Activated effector memory CD4-positive, alpha-beta T cell treated with Interleukin-2 at 50 U/mL for 16 hours (primary cell): Measurements from ENCODE around the gene LMNB1.
"Not testable (repeated sequence)": the region's sequence is repeated elsewhere in the genome, so short reads cannot be mapped to it uniquely, and the experiment has no call there.

Experiments
- DNase-seq: peaks from one replicate; pipeline ENCODE4 v3.0.0-alpha.2; 2020

LMNB1 gene

DNA sequence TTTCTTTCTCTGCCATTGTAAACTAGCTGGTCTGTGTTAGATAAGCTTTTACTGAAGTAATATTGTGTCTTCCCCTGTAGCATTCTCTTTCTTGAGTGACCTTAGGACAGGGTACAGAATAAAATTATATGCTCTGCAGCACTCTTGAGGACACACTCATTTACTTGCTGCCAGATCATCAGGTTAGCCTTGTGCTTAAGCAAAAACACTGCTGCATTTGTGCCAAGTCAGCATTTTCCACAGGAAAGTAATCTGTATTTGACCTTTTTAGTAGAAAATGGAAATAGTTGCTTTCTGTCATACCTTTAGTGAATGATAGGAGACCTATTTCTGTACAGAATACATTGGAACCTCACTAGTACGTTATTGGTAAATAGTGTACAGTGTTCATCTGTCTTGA, 54.2 kb downstream of the LMNB1 start:
- no peak for DNase-seq

DNA sequence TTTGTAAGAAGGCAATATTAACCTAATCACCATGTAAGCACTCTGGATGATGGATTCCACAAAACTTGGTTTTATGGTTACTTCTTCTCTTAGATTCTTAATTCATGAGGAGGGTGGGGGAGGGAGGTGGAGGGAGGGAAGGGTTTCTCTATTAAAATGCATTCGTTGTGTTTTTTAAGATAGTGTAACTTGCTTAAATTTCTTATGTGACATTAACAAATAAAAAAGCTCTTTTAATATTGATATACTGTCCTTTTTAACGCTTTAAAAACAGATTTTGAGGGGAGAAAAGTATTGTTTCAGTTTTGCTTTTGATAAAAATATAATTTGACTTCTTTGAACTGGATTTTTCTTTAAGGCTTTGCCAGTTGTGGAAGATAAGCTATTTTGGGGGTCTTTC, 59.8 kb downstream of the LMNB1 start:
- no peak for DNase-seq

DNA sequence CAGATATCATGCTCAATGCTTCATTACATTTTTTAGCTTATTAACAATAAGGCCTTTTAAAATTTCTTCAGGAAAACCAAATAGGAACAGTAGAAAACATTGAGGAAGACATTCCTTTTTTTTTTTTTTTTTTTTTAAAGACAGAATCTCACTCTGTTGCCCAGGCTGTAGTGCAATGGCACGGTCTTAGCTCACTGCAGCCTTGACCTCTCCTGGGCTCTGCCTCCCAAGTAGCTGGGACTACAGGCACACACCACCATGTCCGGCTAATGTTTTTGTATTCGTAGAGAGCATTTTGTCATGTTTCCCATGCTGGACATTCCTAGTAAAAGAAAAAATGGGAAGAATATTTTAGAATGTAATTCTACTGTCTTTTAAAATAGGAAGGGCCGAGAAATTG, 60.3 kb downstream of the LMNB1 start:
- no peak for DNase-seq

DNA sequence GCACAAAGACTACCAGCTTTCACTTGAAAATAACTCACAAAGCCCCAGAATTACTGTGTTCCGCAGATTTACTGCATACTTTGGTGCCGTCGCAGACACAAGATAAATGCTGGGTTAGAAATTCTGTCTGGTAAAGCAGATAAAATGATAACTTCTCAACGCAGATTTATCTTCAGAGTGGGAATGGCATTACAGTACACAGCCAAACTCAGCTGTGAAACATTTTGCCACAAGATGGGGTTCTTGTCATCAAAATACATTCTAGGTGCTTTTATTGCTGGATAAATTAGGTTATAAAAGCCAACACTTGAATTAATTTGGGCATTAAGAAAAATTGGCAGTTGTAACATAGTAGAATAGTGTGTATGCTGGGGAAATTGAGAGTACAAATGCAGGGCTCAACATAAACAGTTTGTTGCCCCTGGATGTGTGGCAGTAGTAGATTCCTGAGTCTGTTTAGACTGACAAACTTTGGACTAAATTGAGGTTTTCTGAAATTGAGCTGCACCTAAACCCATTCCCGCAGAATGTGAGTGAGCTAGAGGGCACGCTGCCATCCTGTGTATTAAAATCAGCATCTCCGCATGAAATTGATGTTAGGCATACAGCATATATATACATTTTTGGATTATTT, 61.1 kb downstream of the LMNB1 start:
- DNase-seq = no peak

DNA sequence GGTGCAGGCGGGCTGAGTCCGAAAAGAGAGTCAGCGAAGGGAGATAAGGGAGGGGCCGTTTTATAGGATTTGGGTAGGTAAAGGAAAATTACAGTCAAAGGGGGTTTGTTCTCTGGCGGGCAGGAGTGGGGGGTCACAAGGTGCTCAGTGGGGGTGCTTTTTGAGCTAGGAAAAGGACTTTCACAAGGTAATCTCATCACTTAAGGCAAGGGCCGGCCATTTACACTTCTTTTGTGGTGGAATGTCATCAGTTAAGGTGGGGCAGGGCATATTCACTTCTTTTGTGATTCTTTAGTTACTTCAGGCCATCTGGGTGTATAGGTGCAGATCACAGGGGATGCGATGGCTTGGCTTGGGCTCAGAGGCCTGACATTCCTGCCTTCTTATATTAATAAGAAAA, 62.5 kb downstream of the LMNB1 start:
- not testable (repeated sequence) for DNase-seq

DNA sequence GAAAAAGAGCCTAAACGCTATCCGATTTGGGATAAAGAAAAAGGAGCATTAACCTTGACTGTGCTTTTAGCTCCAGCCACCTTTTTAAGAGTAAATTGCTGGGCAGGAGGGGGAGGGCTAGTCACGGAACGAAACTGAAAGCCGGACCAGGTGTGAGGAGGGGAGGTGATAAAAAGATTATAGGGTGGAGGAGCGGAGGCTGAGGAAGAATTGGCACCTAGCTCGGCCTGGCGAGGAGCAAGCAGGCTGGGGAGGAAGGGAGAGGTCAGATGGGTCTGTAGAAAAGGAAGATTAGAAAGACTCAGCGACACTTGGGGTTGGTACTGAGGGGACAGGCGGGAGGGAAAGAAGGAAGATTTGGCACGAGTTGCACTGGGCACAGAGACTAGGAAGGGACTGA, 66.4 kb downstream of the LMNB1 start:
- DNase-seq = not testable (repeated sequence)

DNA sequence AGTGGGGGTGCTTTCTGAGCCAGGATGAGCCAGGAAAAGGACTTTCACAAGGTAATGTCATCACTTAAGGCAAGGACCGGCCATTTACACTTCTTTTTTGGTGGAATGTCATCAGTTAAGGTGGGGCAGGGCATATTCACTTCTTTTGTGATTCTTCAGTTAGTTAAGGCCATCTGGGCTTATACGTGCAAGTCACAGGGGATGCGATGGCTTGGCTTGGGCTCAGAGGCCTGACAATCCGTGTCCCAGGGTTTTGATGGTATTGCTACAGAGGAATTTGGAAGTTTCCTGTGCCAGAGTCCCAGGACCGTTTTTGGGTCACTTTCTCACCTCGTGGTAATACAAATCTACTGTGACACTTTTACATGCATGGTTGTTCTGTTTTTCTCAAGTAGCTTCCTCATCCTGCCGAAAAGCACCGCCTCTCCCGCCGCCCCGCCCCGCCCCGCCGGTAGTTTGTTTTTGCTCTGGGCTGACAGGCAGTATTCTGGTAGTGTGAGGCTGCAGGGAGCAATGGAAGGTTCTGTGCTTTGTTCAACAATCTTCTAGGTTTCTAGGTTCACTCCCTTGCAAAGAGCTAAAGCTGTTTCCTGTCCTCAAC, 68.6 kb downstream of the LMNB1 start:
- peak; percentile 63 for DNase-seq

DNA sequence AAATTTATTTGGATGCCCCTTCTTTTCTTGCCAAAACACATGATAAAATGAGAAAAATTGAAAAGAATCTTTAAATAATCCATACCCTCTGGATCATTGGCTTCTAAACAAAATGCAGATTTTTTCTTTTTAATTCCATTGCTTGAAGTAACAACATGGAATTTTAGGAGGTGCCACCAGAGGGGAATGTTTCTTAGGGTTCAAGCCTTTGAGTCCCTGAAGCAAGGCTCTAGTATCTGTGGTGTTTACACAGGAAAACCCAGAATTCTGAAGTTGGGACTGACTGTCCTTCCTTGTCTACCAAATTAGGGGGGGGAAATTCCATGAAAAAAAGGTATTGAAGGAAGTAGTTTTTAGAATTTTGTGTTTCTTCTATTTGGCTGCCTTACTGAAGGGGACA, 69.4 kb downstream of the LMNB1 start:
- no peak for DNase-seq

DNA sequence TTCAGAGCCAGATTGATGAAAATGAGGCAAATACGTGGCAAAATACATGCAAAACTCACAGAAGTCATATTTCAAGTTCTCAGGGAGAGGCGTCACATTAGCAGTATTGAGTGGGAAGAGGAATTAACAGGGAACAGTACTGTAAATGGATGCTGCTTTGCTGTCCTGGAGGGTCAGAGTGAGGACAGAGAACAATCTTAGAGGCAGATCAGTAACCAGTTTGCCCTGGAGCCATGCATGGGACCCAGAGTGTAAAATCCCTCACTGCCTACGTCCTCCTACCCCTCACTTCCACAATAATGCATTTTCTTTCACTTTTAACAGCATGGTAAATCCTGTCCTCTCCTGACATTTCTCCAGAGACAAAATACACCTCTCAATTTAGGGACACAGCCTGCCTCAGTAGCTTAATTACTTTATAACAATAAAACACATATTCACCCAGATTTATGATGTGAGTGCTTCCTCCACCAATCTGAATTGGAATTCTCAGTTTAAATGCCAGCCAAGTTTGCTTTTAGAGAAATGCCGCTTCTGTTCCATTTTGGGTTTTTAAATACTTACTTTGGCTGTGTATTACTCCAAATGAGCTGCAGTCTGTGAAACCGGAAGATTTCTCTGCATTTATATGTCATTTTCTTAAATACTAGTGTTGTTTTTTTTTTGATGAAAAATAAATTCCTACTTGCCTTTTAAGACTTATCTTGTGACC, 70.0 kb downstream of the LMNB1 start:
- DNase-seq = no peak

DNA sequence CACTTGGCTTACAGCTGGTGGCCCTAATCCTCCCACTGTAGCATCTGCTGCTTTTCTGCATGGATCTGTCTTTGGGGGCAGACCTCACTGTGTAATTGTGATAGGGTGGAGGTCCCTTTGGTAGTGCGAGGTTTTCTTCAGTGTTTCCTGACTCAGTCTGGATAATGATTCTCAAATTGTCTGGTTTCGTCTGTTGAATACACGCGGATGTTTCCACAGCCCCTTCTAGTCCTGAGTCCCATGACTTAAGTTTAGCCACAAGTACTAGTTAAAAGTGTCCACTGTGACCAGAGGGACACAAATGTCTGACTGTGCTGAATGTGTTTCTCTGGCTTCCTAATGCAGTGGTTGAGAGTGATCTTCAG, 70.5 kb downstream of the LMNB1 start:
- DNase-seq = no peak

DNA sequence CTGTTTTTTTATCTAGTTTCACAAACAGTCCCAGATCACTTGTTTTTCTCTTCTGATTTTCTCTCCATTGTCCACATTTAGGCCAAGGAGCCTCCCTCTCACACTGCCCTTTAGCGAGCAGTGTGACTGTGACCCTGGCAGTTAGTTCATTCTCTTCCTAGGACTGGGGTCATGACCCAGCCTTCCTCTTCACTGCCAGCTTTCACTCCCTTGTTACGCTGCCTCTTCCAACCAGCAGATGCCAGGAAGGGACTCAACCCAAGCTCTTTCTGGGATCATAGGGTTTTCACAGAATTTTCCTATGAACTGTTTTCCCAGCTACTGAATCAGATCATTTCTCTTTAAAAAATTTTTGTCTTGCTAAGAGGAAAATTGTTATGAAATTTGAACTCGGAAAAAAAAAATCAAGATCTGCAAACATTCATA, 70.9 kb downstream of the LMNB1 start:
- no peak for DNase-seq

DNA sequence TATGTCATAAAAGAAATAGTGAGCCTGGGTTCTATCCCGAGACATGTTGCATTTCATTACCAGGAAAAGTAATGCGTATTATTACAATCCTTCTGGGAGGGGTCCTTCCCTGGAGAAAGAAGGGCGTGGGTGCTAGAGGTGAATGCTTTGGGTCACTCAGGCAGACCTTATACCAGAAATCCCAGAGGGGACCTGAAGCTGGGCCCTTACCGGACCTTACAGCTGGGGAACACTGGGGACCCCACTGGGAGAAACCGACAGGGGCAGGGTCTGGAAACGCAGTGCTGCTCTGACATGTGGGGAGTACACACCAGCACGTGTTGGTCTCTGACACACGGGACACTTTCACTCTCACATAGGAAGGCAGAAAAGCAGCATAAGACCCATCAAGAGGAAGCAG, 71.3 kb downstream of the LMNB1 start:
- no peak for DNase-seq

DNA sequence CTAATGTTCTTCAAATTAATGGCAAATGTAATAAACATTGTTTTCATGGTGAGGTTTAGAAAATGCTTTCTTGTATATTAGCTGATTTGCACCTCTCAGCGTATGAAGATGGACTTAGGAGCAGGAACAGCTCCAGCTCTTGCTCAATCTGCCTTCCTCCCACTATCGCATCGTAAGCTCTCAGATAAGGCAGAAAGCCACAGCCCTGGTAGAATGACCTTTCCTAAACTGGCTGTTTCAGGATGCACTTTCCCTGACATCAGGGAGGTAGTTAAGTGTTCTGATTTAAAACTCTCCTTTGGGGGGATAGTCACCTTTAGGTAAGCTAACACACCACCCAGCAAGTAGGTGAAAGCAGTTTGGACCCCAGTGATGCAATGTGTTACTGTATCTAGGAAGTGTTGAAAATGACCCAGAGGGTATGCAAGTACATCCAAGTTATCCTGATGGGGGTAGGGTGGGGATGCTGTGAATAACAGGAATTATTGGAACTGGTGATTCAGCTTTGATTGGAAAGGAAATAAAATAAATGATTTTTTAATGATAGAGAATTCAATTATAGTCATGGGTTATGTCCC, 72.3 kb downstream of the LMNB1 start:
- DNase-seq = no peak

DNA sequence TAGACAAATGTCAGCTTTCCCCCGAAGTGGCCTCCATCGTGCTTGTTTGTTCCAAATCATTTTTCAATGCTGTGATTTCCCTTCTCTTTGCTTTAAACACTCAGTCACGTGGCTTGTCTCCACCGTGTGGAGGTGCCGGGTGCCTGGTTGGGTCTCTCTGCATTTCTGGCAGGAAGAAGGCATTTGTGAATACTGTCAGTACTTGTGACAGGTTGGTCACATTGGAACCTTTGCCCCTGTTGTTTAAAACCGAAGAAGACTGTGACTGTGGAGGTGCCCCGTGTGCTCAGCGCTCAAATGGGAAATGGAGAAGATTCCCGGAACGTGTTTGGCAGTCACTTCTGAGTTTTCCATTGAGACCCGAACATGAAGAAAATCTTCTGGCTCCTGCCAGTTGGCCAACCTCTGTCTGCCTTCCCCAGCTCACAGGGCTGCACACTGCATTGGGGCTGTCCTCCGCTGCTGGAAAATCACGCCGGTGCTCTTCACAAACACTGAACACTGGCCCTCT, 74.6 kb downstream of the LMNB1 start:
- DNase-seq = no peak

DNA sequence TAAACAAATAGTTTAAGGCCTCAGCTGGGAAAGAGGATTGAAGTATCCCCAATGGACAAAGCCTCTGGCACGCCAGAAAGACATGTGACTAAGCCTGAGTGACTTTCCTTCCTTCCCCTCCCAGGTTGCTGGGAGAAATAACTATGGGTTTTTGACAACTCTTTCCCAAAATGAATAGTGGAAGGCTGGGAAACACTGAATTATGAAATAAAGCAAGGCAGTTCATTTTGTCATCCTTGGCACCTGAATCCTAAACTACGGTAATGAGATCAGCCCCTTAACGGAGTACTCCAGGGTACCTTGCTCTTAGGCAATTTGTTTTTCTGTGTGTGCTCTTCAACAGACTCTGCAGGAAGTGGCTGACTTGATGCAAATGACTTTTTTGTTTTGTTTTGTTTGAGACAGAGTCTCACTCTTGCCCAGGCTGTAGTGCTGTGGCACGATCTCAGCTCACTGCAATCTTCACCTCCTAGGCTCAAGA, 75.2 kb downstream of the LMNB1 start:
- no peak for DNase-seq

DNA sequence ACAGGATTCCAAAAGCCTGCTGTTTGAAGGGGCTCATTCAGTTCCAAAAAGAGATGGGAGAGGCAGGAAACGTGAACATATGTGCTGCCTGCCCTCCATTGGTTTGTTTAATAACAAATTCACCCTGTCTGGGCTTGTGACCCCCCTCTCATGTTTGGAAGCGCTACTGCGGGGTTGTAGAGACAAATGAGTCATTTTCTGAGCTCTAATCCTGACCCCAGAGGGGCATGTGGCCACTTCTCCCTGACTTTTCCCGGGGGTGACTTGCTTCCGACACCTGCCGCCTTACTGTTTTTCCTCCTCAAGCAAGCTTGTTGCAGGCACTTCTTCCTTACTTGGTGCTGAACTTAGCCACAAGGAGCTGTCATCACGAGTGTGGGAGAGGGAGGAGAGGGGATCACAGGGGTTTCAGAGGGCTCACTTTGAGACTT, 75.9 kb downstream of the LMNB1 start:
- no peak for DNase-seq

DNA sequence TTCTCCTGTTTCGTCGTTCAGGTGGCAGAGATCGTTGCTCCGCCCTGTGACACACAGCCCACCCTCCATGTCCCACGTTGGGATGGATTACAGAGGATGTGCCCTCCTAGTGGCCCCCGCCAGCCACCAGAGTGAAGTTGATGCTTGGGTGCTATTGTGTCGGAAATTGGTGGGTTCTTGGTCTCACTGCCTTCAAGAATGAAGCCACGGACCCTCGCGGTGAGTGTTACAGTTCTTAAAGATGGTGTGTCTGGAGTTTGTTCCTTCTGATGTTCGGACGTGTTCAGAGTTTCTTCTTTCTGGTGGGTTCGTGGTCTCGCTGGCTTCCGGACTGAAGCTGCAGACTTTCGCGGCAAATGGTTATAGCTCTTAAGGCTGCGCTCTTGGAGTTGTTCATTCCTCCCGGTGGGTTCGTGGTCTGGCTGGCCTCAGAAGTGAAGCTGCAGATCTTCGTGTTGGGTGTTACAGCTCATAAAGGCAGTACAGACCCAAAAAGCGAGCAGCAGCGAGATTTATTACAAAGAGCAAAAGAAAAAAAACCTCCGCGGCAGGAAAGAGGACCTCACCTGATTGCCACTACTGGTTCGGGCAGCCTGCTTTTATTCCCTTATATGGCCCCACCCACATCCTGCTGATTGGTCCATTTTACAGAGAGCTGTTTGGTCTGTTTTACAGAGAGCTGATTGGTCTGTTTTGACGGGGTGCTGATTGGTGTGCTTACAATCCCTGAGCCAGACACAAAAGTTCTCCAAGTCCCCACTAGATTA, 76.8 kb downstream of the LMNB1 start:
- DNase-seq = not testable (repeated sequence)

DNA sequence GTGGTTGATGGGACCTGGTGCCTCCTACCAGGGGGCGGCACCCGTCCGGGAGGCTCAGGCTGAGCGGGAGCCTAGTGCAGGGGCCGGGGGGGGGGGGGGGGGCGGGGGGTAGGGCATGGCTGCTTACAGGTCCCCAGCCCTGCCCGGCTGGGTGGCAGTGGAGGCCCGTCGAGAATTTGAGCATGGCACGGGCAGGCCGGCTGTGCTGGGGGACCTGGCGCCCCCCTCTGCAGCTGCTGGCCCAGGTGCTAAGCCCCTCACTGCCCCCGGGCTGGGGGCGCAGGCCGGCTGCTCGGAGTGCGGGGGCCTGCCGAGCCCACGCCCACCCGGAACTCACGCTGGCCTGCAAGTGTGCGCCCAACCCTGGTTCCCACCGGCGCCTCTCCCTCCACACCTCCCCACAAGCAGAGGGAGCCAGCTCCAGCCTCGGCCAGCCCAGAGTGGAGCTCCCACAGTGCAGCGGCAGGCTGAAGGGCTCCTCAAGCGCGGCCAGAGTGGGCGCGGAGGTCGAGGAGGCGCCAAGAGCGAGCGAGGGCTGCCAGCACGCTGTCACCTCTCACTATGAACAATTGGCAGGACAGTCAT, 77.7 kb downstream of the LMNB1 start:
- no peak for DNase-seq

DNA sequence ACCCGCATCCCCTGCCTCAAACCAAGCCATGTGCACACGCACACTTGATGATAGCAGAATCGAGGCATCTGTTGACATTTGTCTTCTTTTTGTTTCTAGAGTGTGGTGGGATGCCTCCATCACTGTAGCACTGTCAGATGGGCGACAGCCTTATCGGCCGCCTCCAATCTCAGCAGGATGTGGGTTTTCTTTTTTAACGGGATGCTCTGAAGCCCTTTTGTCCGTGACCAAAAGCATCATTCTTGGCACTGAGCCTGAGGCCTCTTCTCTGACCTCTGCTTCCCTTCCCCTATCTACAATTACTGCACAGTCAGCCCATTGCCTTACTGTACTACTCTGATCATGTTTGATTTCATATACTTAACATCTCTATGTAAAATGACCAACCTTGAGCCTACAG, 78.3 kb downstream of the LMNB1 start:
- DNase-seq = no peak

DNA sequence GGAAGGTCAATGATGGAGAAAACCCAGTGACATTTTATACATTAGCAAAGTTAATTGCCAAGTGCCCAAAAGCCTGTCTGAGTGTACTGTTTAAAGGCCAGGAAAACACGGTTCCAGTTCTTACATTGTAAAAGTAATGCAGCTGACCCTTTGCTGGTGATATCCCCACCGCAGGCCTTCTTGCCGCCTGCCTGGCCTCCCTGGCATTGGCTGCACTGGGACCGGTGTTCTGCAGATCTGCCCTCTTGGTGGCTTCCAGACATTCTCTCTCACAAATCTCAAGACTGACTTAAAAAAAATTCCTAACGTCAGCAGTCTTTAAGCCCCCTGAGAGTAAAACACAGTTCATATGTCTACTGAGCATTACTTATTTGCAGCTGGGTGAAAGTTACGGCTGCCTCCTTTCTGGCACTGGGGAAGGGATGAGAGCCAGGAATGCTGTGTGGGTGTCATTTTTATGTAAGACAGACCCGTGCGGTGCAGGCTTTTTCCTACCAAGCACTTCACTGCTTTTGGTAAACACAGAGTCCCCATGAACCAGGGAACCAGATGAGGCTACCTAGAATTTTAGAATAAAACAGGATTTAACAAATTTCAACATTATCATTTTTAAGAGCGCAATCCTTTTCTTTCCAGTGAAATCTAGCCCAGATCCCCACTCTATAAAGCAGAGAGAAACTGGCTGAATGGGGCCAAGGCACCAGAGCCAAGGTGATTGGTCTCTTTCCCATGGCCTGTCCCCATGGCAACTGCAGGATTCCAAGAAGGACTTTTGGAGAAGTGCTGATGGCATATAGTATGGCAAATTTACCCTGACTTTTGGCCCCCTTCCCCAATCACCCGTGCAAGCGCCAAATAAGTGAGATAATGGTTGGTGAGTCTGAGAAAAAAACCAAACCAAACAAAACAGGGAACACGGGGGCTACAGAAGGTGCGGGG, 80.8 kb downstream of the LMNB1 start:
- DNase-seq = no peak

DNA sequence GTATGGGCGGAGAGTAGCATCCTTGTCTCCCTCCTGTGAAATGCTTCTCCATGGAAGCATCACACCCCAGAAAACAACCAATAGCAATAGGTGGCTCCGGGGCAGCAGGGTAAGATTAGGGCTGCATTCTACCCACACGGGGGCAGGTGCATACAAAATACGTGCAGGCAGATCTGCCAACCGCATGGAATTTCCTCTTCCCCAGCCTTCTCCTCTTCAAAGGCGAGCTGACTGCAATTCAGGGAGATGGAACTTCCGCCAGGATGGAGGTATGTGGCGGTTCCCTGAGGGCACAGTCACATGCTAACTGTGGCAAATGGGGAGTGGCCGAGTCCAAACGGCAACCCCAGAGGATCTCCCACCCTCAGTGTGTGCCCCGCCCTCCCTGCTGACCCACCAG, 81.5 kb downstream of the LMNB1 start:
- DNase-seq = no peak
